NCI-H2196 treated with DMSO at 0.1 percent for 48 hours (cell line): Measurements from ENCODE around the gene RNU1-4.
"Not testable (repeated sequence)": the region's sequence is repeated elsewhere in the genome, so short reads cannot be mapped to it uniquely, and the experiment has no call there.

Experiments used
- DNase-seq: peaks from one replicate; lab custom pipeline; 2025; ENCODE audit not compliant: unreplicated experiment; lab: John Stamatoyannopoulos, UW

The RNU1-4 gene

GRCh38 chr1:16725439-16726245, 14.7 kb upstream of the RNU1-4 start:
- DNase-seq, result not testable (repeated sequence)

DNA sequence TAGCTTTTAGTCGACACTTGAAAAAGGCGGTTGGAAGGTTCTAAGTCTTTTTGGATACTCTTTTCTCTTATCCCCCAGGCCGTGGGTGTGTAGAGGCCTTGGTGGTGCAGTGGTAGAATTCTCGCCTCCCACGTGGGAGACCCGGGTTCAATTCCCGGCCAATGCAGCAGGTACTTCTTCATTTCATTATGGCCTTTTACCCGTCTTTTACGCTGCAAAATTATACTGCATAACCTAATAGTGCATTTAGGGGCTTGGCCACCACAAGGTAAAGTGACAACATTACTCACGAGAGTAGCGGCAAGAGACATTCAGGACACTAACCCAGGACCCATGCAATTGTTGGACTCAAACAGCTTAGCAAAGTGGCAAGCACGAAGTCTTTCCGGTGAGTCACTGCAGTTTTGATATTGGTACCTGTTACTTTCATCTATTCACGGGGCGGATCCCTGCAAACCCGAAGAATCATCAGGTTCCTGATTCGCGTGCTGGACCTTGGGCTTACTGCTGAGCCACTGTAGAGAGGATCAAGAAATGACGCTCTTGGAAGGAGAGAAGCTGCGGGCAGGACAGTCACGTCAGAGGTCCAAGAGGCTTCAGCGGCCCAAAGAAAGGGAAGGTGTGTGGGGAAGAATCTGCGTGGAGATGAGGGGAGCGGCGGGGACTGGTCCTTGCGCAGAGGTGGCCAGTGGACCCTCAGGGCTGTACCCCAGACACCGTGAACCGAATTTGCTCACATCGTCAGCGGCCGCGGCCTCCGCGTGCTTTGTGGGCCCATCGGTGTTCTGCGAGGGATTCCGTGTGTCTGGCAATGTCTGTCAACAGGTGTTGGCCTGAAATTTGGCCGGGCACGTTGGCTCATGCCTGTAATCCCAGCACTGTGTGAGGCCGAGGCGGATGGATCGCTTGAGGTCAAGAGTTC, 12.9 kb upstream of the RNU1-4 start:
- DNase-seq, result no peak

GRCh38 chr1:16728243-16728949, 11.9 kb upstream of the RNU1-4 start:
- not testable (repeated sequence) for DNase-seq

DNA sequence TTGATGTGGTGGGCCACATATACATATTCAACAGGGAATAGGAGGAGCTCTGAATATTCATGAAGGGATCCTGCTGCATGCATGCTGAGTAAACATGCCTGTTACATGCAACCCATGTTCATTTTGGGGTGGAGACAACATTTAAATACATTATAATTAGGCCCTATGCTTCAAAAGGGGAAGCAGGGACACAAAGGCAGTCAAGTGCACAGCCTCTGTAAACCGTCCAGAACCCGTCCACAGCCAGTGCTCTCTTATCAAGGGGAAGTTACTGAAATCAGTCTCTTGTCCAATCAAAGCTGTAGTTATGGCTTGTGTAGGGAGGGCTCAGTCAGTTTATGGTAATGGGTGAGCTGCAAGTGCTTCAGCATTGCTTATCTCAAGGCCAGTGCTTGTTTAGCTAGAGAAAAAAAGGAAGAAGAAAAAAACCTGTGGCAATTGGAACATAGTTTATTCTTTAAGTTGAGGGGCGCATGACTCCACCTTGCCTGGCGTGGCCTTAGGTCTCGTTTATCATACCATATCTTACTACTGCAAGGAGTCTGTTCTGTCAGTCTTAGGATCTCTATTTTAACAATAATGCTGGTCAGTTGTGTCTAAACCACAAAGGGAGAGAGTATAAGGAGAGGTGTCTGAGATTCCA, 7.9 kb upstream of the RNU1-4 start:
- not testable (repeated sequence) for DNase-seq

DNA sequence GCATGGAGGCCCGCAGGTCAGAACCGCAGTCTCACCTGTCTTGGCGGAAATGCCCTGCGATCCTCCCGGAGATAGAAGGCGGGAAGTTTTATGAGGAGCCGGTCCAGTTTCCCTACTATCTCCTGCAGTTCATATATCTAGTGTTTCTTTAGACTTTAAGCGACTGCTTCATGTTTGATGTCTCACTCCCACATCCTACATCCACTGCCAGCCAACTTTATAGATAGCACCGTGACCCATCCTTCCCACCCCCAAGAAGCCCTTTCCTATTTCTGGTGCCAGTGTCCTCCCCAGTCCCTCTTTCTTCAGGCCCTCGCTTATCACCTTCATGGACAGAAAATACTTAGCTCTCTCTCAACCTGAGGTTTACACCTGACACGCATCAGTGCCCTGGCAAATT, 914 bp downstream of the RNU1-4 start:
- not testable (repeated sequence) for DNase-seq

- DNase-seq, result not testable (repeated sequence)
Observed at GRCh38 chr1:16747660-16748059, 7.3 kb downstream of the RNU1-4 start.

DNA sequence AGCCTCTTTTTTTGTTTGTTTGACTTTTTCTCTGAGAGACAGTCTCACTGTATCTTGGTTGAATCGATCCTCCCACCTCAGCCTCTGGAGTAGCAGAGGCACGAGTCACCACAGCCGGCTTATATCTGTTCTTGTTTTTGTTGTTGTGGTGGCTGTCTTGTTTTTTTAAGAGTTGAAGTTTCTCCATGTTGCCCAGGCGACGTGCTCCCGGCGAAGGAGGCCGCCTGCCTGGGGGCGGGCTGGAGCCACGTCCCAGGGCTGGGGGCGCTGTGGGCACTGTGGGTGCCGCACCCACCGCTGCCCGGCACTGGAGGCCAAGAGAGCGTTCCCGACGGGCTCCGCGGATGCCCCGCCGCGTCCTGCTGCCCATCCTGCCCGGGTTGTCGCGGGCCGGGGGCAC, 8.4 kb downstream of the RNU1-4 start:
- not testable (repeated sequence) for DNase-seq

GRCh38 chr1:16749910-16750888, 9.9 kb downstream of the RNU1-4 start:
- DNase-seq, result not testable (repeated sequence)

- DNase-seq, result not testable (repeated sequence)
Observed at GRCh38 chr1:16752770-16753169, 12.5 kb downstream of the RNU1-4 start.

GRCh38 chr1:16755385-16755784, 15.1 kb downstream of the RNU1-4 start:
- DNase-seq, result not testable (repeated sequence)

- not testable (repeated sequence) for DNase-seq
Observed at GRCh38 chr1:16755932-16756331, 15.6 kb downstream of the RNU1-4 start.

DNA sequence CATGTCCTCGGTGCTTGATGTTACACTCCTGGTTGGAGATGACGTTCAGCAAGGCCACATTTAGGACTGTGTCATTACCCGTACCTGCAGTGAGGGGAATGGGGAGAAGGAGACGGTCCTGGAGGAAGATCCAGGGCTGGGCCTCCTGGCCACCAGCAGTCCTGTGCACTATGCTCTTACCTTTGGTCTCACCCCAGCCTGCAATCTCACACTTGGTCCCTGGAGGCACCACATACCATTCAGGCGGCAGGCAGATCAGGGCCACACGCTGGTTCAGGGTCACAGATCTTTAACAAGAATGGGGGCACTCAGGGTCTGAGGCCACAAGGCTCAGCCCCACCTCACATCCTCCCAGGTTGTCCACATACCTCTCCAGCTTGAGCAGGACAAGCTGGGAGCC, 17.3 kb downstream of the RNU1-4 start:
- not testable (repeated sequence) for DNase-seq

- DNase-seq, result not testable (repeated sequence)
Observed at GRCh38 chr1:16758060-16758459, 17.7 kb downstream of the RNU1-4 start.

- DNase-seq, result not testable (repeated sequence)
Observed at GRCh38 chr1:16759041-16759493, 18.8 kb downstream of the RNU1-4 start.

DNA sequence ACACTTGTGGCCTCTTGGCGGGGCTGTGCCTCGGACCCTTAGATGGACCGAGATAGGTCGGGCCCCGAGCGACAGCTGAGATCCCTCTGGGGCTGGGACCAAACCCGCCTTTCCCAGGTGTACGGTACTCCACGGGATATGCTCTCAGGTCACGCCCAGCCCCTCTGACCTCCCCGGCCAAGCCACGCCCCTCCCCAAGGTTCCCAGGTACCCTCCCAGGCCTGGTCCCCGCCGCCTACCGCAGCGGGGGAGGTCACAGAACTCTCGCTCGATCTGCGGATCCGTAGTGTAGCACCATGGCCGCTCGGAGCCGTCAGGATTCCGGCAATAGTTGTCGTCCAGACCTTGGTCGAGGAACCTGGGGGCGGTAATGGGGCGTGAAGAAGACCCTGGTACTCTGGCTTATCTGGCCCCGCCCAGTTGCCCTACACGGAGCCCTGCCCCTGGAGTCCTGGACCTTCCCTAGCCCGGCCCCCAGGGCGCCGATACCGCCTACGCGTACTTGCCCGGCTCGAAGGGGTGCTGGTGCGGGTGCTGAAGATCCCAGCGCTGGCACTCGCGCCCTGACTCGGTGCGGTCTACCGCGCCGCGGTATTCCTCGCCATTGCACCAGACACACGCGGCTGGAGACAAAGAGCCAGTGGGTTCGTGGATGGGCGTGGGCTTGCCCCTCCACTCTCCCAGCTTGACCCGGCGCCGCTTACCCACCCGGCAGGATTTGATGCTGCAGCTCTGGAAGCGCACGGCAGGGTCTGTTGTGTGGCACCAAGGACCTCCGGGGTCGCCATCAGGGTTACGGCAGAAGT, 19.5 kb downstream of the RNU1-4 start:
- not testable (repeated sequence) for DNase-seq

- DNase-seq, result not testable (repeated sequence)
Observed at GRCh38 chr1:16760456-16760765, 20.1 kb downstream of the RNU1-4 start.

GRCh38 chr1:16760801-16761200, 20.5 kb downstream of the RNU1-4 start:
- DNase-seq, result not testable (repeated sequence)

- DNase-seq, result not testable (repeated sequence)
Observed at GRCh38 chr1:16764248-16764819, 24.0 kb downstream of the RNU1-4 start.
